A549 (cell line): ENCODE results near the gene PRPS1L1. TPM values are rescaled to one million over a fixed set of nuclear protein-coding genes. Genes with fewer than 3 reads are reported as not detected.

Experiments
- ATAC-seq, 2 experiments: fragments of 200-7000 bp in 1 of 2; fragments of >200 bp in 1 of 2; cut with Nextera tagmentation in 1 of 2; cut with Tn5 transposase in 1 of 2; 3 replicates each; pipeline versions ENCODE4 v1.8.0 to v1.9.1; 2018 to 2020; ENCODE audit warnings: mild to moderate bottlenecking in 1 of 2, moderate library complexity in 1 of 2
- CTCF ChIA-PET: fragments of 300-600 bp; sonication (Branson Sonifier 250); formaldehyde crosslinking; extraction: SDS; loops from one replicate; lab custom pipeline; 2021; ENCODE audit warnings: antibody characterized with exemption, inconsistent platforms; lab: Yijun Ruan, JAX
- POLR2A ChIA-PET: fragments of 350-600 bp; formaldehyde crosslinking; extraction: SDS; loops from one replicate; lab custom pipeline; 2021; ENCODE audit warnings: antibody characterized with exemption, inconsistent platforms; lab: Yijun Ruan, JAX
- DNase-seq, 2 experiments: peaks; one replicate each; pipeline versions ENCODE4 v3.0.0 to v3.0.0-alpha.2; 2011 to 2016; ENCODE audit warnings: low read depth in 1 of 2, low spot score in 1 of 2
- FAIRE-seq: peaks from 2 replicates; lab custom pipeline; 2011; peaks lifted over from hg19 to GRCh38; lab: Jason Lieb, UNC
- H3K27ac ChIP-seq, 2 experiments: fragments of >200 bp; sonication (Bioruptor Twin); formaldehyde crosslinking; 3 replicates each; pipeline ENCODE4 v1.5.1; 2016 to 2017
- H3K4me1 ChIP-seq: fragments of >200 bp; sonication (Bioruptor Twin); formaldehyde crosslinking; 3 replicates; pipeline ENCODE4 v1.6.1; 2016
- H3K4me2 ChIP-seq: fragments of >200 bp; sonication (Bioruptor Twin); formaldehyde crosslinking; 3 replicates; pipeline ENCODE4 v1.6.1; 2016
- H3K4me3 ChIP-seq: fragments of >200 bp; sonication (Bioruptor Twin); formaldehyde crosslinking; 3 replicates; pipeline ENCODE4 v1.5.1; 2016
- H3K9me3 ChIP-seq: fragments of >200 bp; sonication (Bioruptor Twin); formaldehyde crosslinking; 3 replicates; pipeline ENCODE4 v1.6.1; 2016
- ATOH8 ChIP-seq: fragments of 250-450 bp; sonication (Bioruptor Pico); IDR thresholded peaks from 2 replicates; pipeline ENCODE4 v1.5.0; 2020; ENCODE audit warnings: low read depth, mild to moderate bottlenecking, moderate library complexity
- BCL3 ChIP-seq: fragments of >200 bp; sonication (Bioruptor Twin); formaldehyde crosslinking; IDR thresholded peaks from 3 replicates; pipeline ENCODE4 v1.6.1; 2016
- BHLHE40 ChIP-seq: IDR thresholded peaks from 2 replicates; pipeline ENCODE4 v1.6.1; 2012; ENCODE audit warnings: low read depth, low read length, inconsistent platforms
- CBX2 ChIP-seq: fragments of 200-600 bp; sonication (generic); IDR thresholded peaks from 2 replicates; pipeline ENCODE4 v1.6.1; 2016; ENCODE audit warnings: low read depth, mild to moderate bottlenecking, borderline replicate concordance
- CEBPB ChIP-seq, 2 experiments: fragments of >200 bp in 1 of 2; sonication (Bioruptor Twin) in 1 of 2; formaldehyde crosslinking in 1 of 2; IDR thresholded peaks; 2 replicates each; pipeline ENCODE4 v1.6.1; 2012 to 2016
- EHMT2 ChIP-seq: fragments of 200-600 bp; sonication (generic); IDR thresholded peaks from 2 replicates; pipeline ENCODE4 v1.6.1; 2016; ENCODE audit warnings: antibody characterized with exemption, low read depth, mild to moderate bottlenecking, moderate library complexity
- ELK1 ChIP-seq: fragments of 150-350 bp; IDR thresholded peaks from 2 replicates; pipeline ENCODE4 v1.6.1; 2014; ENCODE audit warnings: low read depth, mild to moderate bottlenecking, low read length
- EP300 ChIP-seq, 2 experiments: fragments of >200 bp; sonication (Bioruptor Twin); formaldehyde crosslinking; IDR thresholded peaks; 2 replicates in 1 of 2; 3 replicates in 1 of 2; pipeline ENCODE4 v1.6.1; 2016 to 2017
- ESRRA ChIP-seq: fragments of 150-350 bp; IDR thresholded peaks from 2 replicates; pipeline ENCODE4 v1.6.1; 2014; ENCODE audit warnings: mild to moderate bottlenecking, low read length, borderline replicate concordance
- FOSL2 ChIP-seq, 2 experiments: fragments of 450-650 bp in 1 of 2; fragments of >200 bp in 1 of 2; sonication (Bioruptor Twin) in 1 of 2; formaldehyde crosslinking; IDR thresholded peaks; 2 replicates each; pipeline versions ENCODE4 v1.5.0 to v1.6.1; 2016 to 2020; ENCODE audit warnings: mild to moderate bottlenecking in 1 of 2, moderate library complexity in 1 of 2
- FOXS1 ChIP-seq: fragments of 250-450 bp; sonication (Bioruptor Pico); IDR thresholded peaks from 2 replicates; pipeline ENCODE4 v1.5.0; 2020; ENCODE audit warnings: mild to moderate bottlenecking, moderate library complexity
- GATA3 ChIP-seq: IDR thresholded peaks from 2 replicates; pipeline ENCODE4 v1.6.1; 2012; ENCODE audit warnings: borderline replicate concordance
- HDAC2 ChIP-seq: fragments of 200-600 bp; sonication (generic); IDR thresholded peaks from 2 replicates; pipeline ENCODE4 v1.6.1; 2016
- HES2 ChIP-seq: fragments of >200 bp; sonication (Bioruptor Twin); formaldehyde crosslinking; IDR thresholded peaks from 2 replicates; pipeline ENCODE4 v1.6.1; 2016
- JUN ChIP-seq, 2 experiments: fragments of >200 bp; sonication (Bioruptor Twin); formaldehyde crosslinking; IDR thresholded peaks; 2 replicates in 1 of 2; 3 replicates in 1 of 2; pipeline ENCODE4 v1.6.1; 2016 to 2017
- MAFK ChIP-seq: fragments of 450-650 bp; IDR thresholded peaks from 2 replicates; pipeline ENCODE4 v1.6.1; 2014; ENCODE audit not compliant: partially characterized antibody
- NR3C1 ChIP-seq: fragments of >200 bp; sonication (Bioruptor Twin); formaldehyde crosslinking; IDR thresholded peaks from 3 replicates; pipeline ENCODE4 v1.6.1; 2017
- POLR2AphosphoS2 ChIP-seq: conservative IDR thresholded peaks from 2 replicates; pipeline ENCODE4 v1.6.1; 2012; ENCODE audit warnings: low read length, improper control_type of control experiment, inconsistent platforms
- RCOR1 ChIP-seq: fragments of 150-350 bp; IDR thresholded peaks from 2 replicates; pipeline ENCODE4 v1.6.1; 2014; ENCODE audit warnings: antibody characterized with exemption, low read length, low read depth
- RFX5 ChIP-seq: fragments of 450-650 bp; IDR thresholded peaks from 2 replicates; pipeline ENCODE4 v1.7.1; 2014; ENCODE audit warnings: antibody characterized with exemption, mild to moderate bottlenecking, moderate library complexity
- SREBF2 ChIP-seq: fragments of 450-650 bp; IDR thresholded peaks from 2 replicates; pipeline ENCODE4 v1.6.1; 2014; ENCODE audit warnings: mild to moderate bottlenecking, moderate library complexity
- ZC3H11A ChIP-seq: fragments of 450-650 bp; IDR thresholded peaks from 2 replicates; pipeline ENCODE4 v1.6.1; 2014; ENCODE audit warnings: antibody characterized with exemption, mild to moderate bottlenecking
- WGBS: methylation state at CpG from one replicate; pipeline ENCODE4 v1.1.6; 2017; ENCODE audit errors: missing lambda C conversion rate; 5-methylcytosine and 5-hydroxymethylcytosine counted together
- polyA plus RNA-seq, 4 experiments: library from polyadenylated mRNA; depleted of rRNA in 3 of 4; stranded (reverse); fragments of >200 nt; fragmentation: RNase III in 1 of 4; extraction: RNeasy Plus Mini Kit Qiagen cat#74134 plus additional on column Dnase treatment in 1 of 4; gene quantifications; 2 replicates in 3 of 4; 3 replicates in 1 of 4; pipeline ENCODE4 v1.2.3, GENCODE V29; 2011 to 2017

Gene PRPS1L1
- polyA plus RNA-seq, 2 of the 4 experiments (the other 2 are of a cell fraction), result not detected

GRCh38 chr7:17989546-17989945 lies 38.1 kb downstream of the PRPS1L1 start:
- POLR2A ChIA-PET, result no interaction called here
- no peak for TF ChIP-seq ATOH8 (CRISPR knock-in tag)
- no peak for TF ChIP-seq MAFK
- TF ChIP-seq FOSL2 (IDR thresholded peaks at IDR 0.05), result no peak
- no peak for TF ChIP-seq FOSL2 (CRISPR knock-in tag; IDR thresholded peaks at IDR 0.05)
- TF ChIP-seq, all 56 proteins: peak for 0
- Histone ChIP-seq H3K4me1 (no peaks in the 10 kb centered on the region), H3K9me3 (no peaks in the 10 kb centered on the region), H3K4me3 (no peak overlapping the region), H3K4me2 (no peak overlapping the region), H3K27ac (no peak overlapping the region)
- ATAC-seq (no peak), FAIRE-seq (no peak), DNase-seq (no peak)
- CTCF ChIA-PET, result interaction anchor here (0.6 to 1.2 kb wide), 3 partner anchors 10 to 185 kb away, joined by 3 to 4 read pairs (median 3); no protein-coding TSS in a partner anchor
- WGBS, result 61% methylated on average over 5 of the region's 5 CpGs

- Histone ChIP-seq H3K4me2 (no peak overlapping the region), H3K9me3 (no peaks in the 10 kb centered on the region), H3K4me3 (no peak overlapping the region), H3K27ac (no peak overlapping the region), H3K4me1 (no peaks in the 10 kb centered on the region)
- DNase-seq, result no peak
- ChIA-PET CTCF (interaction anchor here (0.9 kb wide), 1 partner anchor 54 kb away, joined by 3 read pairs; no protein-coding TSS in a partner anchor), POLR2A (no interaction called here)
- WGBS, result 59% methylated on average over 6 of the region's 6 CpGs
- TF ChIP-seq SREBF2 (no peak), ESRRA (no peak), POLR2AphosphoS2 (no peak), EHMT2 (no peak)
- ATAC-seq, result no peak
- FAIRE-seq, result no peak
Measured at GRCh38 chr7:17988858-17989257, 38.8 kb downstream of the PRPS1L1 start.

- H3K4me2 ChIP-seq, result no peak overlapping the region
- ATAC-seq (no peak), DNase-seq (no peak), FAIRE-seq (no peak)
- H3K9me3 ChIP-seq, result no peaks in the 10 kb centered on the region
- TF ChIP-seq EP300 (IDR thresholded peaks at IDR 0.05) (no peak), SREBF2 (no peak), CEBPB (IDR thresholded peaks at IDR 0.05) (no peak), ZC3H11A (no peak), BHLHE40 (no peak), HES2 (no peak), RFX5 (no peak), FOXS1 (CRISPR knock-in tag) (no peak), HDAC2 (no peak), NR3C1 (no peak), CBX2 (no peak), ELK1 (no peak), RCOR1 (no peak), FOSL2 (IDR thresholded peaks at IDR 0.05) (no peak), FOSL2 (CRISPR knock-in tag; IDR thresholded peaks at IDR 0.05) (no peak), GATA3 (no peak), JUN (IDR thresholded peaks at IDR 0.05) (no peak), EHMT2 (no peak), BCL3 (no peak)
- POLR2A ChIA-PET, result no interaction called here
- no peak overlapping the region for H3K27ac ChIP-seq
- H3K4me1 ChIP-seq, result no peaks in the 10 kb centered on the region
- WGBS, result 69% methylated on average over 6 of the region's 6 CpGs
- CTCF ChIA-PET, result no interaction called here
- no peak overlapping the region for H3K4me3 ChIP-seq
Measured at GRCh38 chr7:17988141-17988540, 39.5 kb downstream of the PRPS1L1 start.
